ENCODE measurements around the gene TRPV5. TPM values are rescaled to one million over a fixed set of nuclear protein-coding genes. Genes with fewer than 3 reads are reported as not detected.

Gene TRPV5
- total and polyA plus RNA-seq, 2 donors (not counting 3 experiments of a cell fraction or from before 2014, with no cell fraction given): not detected

- FAIRE-seq (no peak), DNase-seq (ENCODE audit: low read depth, low spot score) (no peak)
- Histone ChIP-seq H3K27ac (ENCODE audit: insufficient read depth, low read depth, low read length) (no peak overlapping the region), H3K4me3 (replicated peaks in 1 of 3; ENCODE audit: insufficient read depth in 1 of 3, low read depth in 1 of 3, low read length in 3 of 3) (no peak overlapping the region), H3K79me2 (ENCODE audit: control insufficient read depth, insufficient read depth, low read length) (no peaks in the 10 kb centered on the region), H3K9me3 (replicated peaks; ENCODE audit: control insufficient read depth, insufficient read depth, low read length) (no peaks in the 10 kb centered on the region), H3K27me3 (ENCODE audit: control insufficient read depth in 2 of 2, insufficient read depth in 2 of 2, low read length in 2 of 2) (no peaks in the 10 kb centered on the region), H2AFZ (ENCODE audit: low read depth, low read length) (no peak overlapping the region), H3K9me1 (replicated peaks; ENCODE audit: control insufficient read depth, extremely low read depth, insufficient read depth, low read length) (no peaks in the 10 kb centered on the region), H3K9ac (replicated peaks; ENCODE audit: extremely low read depth, insufficient read depth, low read length) (no peak overlapping the region), H3K36me3 (ENCODE audit: control insufficient read depth in 2 of 2, extremely low read depth in 1 of 2, insufficient read depth in 2 of 2, low read length in 2 of 2) (no peaks in the 10 kb centered on the region), H3K4me1 (ENCODE audit: control insufficient read depth, extremely low read depth, insufficient read depth, low read length) (no peaks in the 10 kb centered on the region), H3K4me2 (ENCODE audit: insufficient read depth, low read length) (no peak overlapping the region), H4K20me1 (replicated peaks; ENCODE audit: control insufficient read depth, extremely low read depth, insufficient read depth, low read length) (no peaks in the 10 kb centered on the region)
- POLR2A ChIA-PET: no interaction called here
- BruUV-seq (replicated peaks): no TSS peak
- CTCF ChIA-PET: no interaction called here
- TF ChIP-seq CTCF (IDR thresholded peaks at IDR 0.05; ENCODE audit: extremely low read depth in 1 of 2, insufficient read depth in 1 of 2, low read depth in 1 of 2, low read length in 2 of 2): no peak
- TF ChIP-seq MAX (IDR thresholded peaks at IDR 0.05; ENCODE audit: insufficient read depth, insufficient read length): no peak
- no peak for TF ChIP-seq POLR2A (IDR thresholded peaks at IDR 0.05; ENCODE audit: low read depth, low read length)
- no peak for TF ChIP-seq GATA2 (IDR thresholded peaks at IDR 0.05; ENCODE audit: insufficient read depth, insufficient read length, low read depth, low read length)
- TF ChIP-seq EZH2 (IDR thresholded peaks at IDR 0.05; ENCODE audit: borderline replicate concordance, low read depth, low read length, severe bottlenecking): no peak
- no peak for TF ChIP-seq FOS (IDR thresholded peaks at IDR 0.05; ENCODE audit: borderline replicate concordance, insufficient read depth, low read length)
- TF ChIP-seq POLR2AphosphoS5 (IDR thresholded peaks at IDR 0.05; ENCODE audit: insufficient read depth, low read depth, low read length): no peak
- no peak for TF ChIP-seq JUN (IDR thresholded peaks at IDR 0.05; ENCODE audit: borderline replicate concordance, insufficient read depth, insufficient read length, low read depth)
- TF ChIP-seq MYC (IDR thresholded peaks at IDR 0.05; ENCODE audit: low read depth, low read length): no peak
- dilution Hi-C loops (cut with MboI; ENCODE audit: extremely low pct_ligation_motif_present, low sequenced_read_pairs): no loop called here
- intact Hi-C loops (cut with micrococcal nuclease): no loop called here
These were observed 1.0 kb downstream of the TRPV5 start for GRCh38 chr7:142932386-142933091.
